ENCODE data around the gene GPN1.
"Not testable (repeated sequence)": the region's sequence is repeated elsewhere in the genome, so short reads cannot be mapped to it uniquely, and the experiment has no call there.

Gene GPN1

DNA sequence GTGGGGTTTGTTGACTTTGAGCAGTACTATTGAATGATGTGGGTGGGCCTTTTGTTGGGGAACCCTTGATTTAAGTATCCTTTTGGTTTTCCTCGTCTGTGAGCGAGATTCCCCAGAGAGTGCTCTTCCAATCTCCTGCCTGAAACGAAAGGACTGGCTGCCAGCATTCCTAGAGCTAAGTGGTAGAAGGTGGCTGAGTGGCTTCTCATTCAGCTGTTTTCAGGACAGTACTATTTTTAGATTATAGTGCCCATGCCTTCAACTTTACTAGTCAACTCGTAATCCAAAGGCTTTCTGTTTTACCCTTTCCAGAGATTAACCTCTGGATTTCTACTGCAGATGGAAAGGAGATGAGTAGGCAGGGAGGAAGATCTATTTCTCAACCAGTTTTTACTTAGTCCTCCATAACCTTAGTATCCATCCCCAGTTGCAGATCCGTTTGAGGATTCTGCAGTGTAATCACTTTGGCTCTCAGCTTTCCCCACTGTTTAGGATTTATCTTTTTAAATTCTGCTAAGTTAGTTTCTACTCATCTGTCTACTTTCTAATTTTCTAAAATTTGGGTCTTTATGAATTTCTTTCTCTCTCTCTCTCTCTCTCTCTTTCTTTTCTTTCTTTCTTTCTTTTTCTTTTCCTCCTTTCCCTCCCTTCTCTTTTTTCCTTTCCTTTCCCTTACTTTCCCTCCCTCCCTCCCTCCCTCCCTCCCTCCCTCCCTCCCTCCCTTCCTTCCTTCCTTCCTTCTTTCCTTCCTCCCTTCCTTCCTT, 44.1 kb downstream of the GPN1 start:
- DNase-seq: no peak
- H3K36me3 Mint-ChIP-seq (ENCODE audit: low read depth): peaks cover 86% of the 10 kb centered on the region
- peaks cover 11% of the 10 kb centered on the region for H3K4me1 Mint-ChIP-seq (ENCODE audit: low read depth)
- H3K9me3 Mint-ChIP-seq: no peaks in the 10 kb centered on the region
- no peaks in the 10 kb centered on the region for H3K27me3 Mint-ChIP-seq
- H3K4me3 Mint-ChIP-seq: no peak overlapping the region
- H3K27ac Mint-ChIP-seq: no peak overlapping the region

DNA sequence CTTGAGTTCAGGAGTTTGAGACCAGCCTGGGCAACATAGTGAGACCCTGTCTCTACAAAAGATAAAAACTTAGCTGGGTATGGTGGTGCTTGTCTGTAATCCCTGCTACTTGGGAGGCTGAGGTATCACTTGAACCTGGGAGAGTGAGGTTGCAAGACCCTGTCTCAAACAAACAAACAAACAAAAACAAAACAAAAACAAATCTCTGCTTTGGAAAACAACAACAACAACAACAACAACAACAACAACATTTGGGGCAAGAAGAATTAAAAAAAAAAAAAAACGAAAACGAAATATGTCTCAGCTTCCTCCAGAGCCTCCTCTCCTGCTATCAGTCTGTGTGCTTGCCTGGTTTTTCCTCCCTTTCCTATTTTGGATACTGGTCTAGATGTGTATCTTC, 51.7 kb downstream of the GPN1 start:
- Mint-ChIP-seq H3K27ac (peak overlapping the region; percentile 95), H3K4me3 (no peak overlapping the region), H3K36me3 (ENCODE audit: low read depth) (peaks cover 84% of the 10 kb centered on the region), H3K9me3 (no peaks in the 10 kb centered on the region), H3K27me3 (no peaks in the 10 kb centered on the region), H3K4me1 (ENCODE audit: low read depth) (peaks cover 46% of the 10 kb centered on the region)
- DNase-seq: no peak

DNA sequence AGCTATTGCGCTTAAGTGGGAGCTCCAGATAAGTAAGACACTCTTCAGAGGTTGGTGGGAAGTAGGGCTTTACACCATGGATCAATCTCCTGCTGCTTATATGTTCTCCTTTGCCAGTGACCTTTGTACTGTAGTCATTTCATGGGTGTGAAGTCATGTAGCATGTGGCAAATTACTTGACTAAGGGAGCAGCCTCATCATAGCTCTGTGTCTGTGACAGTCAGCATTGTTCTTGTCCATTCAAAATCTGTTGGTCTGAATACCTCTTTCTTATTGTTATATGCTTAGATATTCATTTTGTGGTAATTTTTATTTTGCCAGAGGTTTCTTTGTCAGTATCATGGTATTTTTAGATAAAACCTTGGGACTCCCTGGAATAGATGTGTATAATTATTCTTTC, 53.0 kb downstream of the GPN1 start:
- no peak for DNase-seq
- H3K27ac Mint-ChIP-seq: peak overlapping the region; percentile 95

DNA sequence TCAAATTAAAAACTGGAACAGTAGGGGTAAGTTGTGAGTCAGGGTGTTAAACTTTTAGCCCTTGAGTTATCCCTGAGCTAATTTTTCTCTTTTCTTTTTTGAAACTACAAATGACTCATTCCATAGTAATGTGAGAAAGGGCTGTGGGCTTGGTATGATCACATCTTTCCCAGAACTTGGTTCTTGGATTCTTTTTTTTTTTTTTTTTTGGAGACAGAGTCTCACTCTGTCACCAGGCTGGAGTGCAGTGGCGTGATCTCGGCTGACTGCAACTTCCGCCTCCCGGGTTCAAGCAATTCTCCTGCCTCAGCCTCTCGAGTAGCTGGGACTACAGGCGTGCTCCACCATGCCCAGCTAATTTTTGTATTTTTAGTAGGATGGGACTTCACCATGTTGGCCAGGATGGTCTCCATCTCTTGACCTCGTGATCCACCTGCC, 53.5 kb downstream of the GPN1 start:
- Mint-ChIP-seq H3K36me3 (ENCODE audit: low read depth) (peaks cover 79% of the 10 kb centered on the region), H3K4me1 (ENCODE audit: low read depth) (peaks cover 47% of the 10 kb centered on the region), H3K27ac (peak overlapping the region; percentile 95), H3K4me3 (peak overlapping the region; percentile 42)
- not testable (repeated sequence) for H3K27me3 Mint-ChIP-seq, H3K9me3 Mint-ChIP-seq
- DNase-seq: peak; percentile 37

More for the DNA sequence above, 53.0 kb downstream of the GPN1 start:
- no peaks in the 10 kb centered on the region for H3K9me3 Mint-ChIP-seq
- peaks cover 79% of the 10 kb centered on the region for H3K36me3 Mint-ChIP-seq (ENCODE audit: low read depth)
- no peaks in the 10 kb centered on the region for H3K27me3 Mint-ChIP-seq
- H3K4me3 Mint-ChIP-seq: peak overlapping the region; percentile 41
- peaks cover 47% of the 10 kb centered on the region for H3K4me1 Mint-ChIP-seq (ENCODE audit: low read depth)

DNA sequence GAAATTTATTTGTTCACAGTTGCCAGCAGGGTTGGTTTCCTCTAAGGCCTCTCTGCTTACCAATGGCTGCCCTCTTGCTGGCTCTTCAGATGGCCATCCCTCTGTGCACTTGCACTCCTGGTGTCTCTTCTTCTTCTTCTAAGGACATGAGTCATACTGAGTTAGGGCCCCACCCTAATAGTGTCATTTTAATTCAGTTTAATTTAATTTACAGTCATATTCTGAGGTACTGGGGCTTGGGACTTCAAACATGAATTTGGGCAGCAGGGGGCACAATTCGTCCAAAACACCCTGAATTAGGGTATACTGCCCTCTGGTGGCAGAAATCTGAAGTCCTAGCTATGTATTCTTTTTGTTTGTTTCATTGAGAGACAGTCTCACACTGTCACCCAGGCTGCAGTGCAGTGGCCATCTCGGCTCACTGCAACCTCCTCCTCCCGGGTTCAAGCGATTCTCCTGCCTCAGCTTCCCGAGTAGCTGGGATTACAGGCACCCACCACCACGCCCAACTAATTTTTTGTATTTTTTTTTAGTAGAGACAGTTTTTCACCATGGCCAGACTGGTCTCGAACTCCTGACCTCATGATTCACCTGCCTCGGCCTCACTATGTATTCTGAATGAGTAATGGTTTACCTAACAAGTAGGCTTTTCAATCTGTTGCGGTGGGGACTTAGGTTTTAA, 54.7 kb downstream of the GPN1 start:
- peaks cover 47% of the 10 kb centered on the region for H3K4me1 Mint-ChIP-seq (ENCODE audit: low read depth)
- no peaks in the 10 kb centered on the region for H3K27me3 Mint-ChIP-seq
- H3K27ac Mint-ChIP-seq: peak overlapping the region; percentile 95
- DNase-seq: peak; percentile 80
- H3K36me3 Mint-ChIP-seq (ENCODE audit: low read depth): peaks cover 83% of the 10 kb centered on the region
- no peaks in the 10 kb centered on the region for H3K9me3 Mint-ChIP-seq
- peak overlapping the region; percentile 15 for H3K4me3 Mint-ChIP-seq

DNA sequence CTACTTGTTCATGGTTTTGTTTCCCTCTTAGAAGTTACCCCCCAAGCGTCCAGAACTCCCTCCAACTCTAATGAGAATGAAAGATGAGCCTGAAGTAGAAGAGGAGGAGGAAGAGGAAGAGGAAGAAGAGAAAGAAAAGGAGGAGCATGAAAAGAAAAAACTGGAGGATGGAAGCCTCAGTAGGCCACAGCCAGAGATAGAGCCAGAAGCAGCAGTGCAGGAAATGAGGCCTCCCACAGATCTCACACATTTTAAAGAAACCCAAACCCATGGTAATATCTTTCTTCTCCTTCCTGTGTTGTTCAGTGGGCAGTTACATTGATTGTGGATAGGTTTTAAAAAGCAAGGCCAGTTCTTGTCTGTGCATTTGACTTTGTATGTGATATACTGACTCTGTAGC, 56.2 kb downstream of the GPN1 start:
- Mint-ChIP-seq H3K4me1 (ENCODE audit: low read depth) (peaks cover 47% of the 10 kb centered on the region), H3K27ac (peak overlapping the region; percentile 74), H3K36me3 (ENCODE audit: low read depth) (peaks cover 76% of the 10 kb centered on the region)
- DNase-seq, H3K27me3 Mint-ChIP-seq, H3K4me3 Mint-ChIP-seq, H3K9me3 Mint-ChIP-seq: not testable (repeated sequence)

DNA sequence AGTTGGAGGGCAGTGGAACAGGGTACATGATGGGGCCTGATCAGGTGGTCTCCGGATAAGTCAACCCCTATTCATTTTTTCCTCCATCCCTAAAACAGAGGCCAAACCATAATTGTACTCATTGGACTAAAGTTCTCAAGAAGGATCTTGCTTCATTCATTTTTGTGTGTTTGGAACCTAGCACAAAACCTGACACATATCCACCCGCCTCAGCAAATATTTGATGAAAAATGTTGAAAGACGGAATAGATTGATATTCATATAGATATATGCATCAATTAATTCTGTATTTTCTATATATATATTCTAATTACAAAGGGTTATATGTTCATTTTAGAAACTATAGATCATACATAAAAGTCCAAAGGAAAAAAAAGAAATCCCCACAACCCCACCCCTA, 56.7 kb downstream of the GPN1 start:
- Mint-ChIP-seq H3K36me3 (ENCODE audit: low read depth) (peaks cover 74% of the 10 kb centered on the region), H3K4me1 (ENCODE audit: low read depth) (peaks cover 46% of the 10 kb centered on the region), H3K9me3 (no peaks in the 10 kb centered on the region), H3K27ac (peak overlapping the region; percentile 74), H3K27me3 (no peaks in the 10 kb centered on the region), H3K4me3 (no peak overlapping the region)
- DNase-seq: no peak

DNA sequence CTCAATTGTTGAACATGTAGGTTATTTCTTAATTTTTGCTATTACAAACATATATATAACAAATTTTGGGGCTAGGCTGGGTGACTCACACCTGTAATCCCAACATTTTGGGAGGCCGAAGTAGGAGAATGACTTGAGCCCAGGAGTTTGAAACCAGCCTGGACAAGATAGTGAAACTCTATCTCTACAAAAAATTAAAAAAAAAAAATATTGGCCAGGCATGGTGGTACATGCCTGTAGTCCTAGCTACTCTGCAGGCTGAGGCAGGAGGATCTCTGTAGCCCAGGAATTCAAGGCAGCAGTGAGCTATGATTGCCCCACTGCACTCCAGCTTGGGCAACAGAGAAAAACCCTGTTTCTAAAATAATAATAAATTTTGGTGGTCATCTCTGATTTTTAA, 58.4 kb downstream of the GPN1 start:
- H3K9me3 Mint-ChIP-seq: no peaks in the 10 kb centered on the region
- H3K4me1 Mint-ChIP-seq (ENCODE audit: low read depth): peaks cover 30% of the 10 kb centered on the region
- H3K36me3 Mint-ChIP-seq (ENCODE audit: low read depth): peaks cover 75% of the 10 kb centered on the region
- no peak overlapping the region for H3K4me3 Mint-ChIP-seq
- no peaks in the 10 kb centered on the region for H3K27me3 Mint-ChIP-seq
- H3K27ac Mint-ChIP-seq: no peak overlapping the region
- DNase-seq: no peak

DNA sequence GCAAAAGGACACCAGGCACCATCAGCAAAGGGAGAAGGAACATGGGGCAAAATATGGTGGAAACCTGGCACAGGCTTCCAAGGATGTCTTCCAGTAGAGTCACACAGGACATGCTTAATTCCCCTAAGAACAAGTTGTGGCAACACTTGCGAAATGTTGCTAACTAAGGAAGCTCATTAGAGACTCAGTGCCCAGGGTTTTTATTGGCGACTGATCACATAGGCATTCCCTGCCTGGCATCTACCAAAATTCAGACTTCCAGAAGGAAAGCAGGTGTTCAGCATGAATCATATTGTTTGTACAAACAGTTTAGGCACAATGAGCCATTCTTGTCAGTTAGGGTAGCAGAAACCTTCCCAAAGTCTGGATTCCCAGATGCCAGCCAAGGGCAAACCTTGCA, 60.6 kb downstream of the GPN1 start:
- Mint-ChIP-seq H3K9me3 (no peaks in the 10 kb centered on the region), H3K4me1 (ENCODE audit: low read depth) (peaks cover 12% of the 10 kb centered on the region), H3K4me3 (no peak overlapping the region), H3K27me3 (no peaks in the 10 kb centered on the region), H3K27ac (no peak overlapping the region), H3K36me3 (ENCODE audit: low read depth) (peaks cover 72% of the 10 kb centered on the region)
- DNase-seq: no peak

DNA sequence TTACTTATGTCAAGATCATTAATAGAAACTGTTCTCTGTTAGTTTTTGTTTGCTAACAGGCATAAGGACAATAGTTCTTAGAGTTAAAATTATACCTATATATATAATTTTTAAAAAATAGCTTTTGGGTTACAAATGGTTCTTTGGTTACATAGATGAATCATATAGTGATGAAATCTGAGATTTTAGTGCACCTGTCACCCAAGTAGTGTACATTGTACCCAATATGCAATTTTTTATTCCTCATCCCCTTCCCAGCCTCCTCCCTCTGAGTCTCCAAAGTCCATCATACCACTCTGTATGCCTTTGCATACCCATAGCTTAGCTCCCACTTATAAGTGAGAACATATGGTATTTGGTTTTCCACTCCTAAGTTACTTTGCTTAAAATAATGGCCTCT, 61.2 kb downstream of the GPN1 start:
- Mint-ChIP-seq H3K27me3 (no peaks in the 10 kb centered on the region), H3K4me3 (no peak overlapping the region), H3K4me1 (ENCODE audit: low read depth) (peaks cover 6% of the 10 kb centered on the region), H3K27ac (no peak overlapping the region), H3K36me3 (ENCODE audit: low read depth) (peaks cover 69% of the 10 kb centered on the region), H3K9me3 (no peaks in the 10 kb centered on the region)
- DNase-seq: no peak

DNA sequence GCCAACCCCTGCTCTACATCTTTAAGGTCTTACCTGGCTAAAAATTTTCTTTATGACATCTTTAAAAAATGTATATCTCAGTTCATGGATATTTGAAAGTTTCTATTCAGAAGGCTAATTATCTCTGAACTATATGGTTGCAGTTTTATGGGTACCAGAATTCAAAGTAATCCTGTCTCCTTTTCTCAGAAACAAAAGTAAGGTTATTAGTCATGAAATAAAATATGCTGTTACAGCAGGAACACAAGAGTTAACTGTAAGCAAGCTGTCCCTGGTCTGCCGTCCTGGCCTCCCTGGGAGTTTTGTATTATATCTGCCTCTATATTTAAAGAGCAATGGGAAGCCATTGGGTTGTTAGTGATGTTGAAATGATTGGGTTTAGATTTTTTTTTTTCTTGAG, 68.8 kb downstream of the GPN1 start:
- Mint-ChIP-seq H3K36me3 (ENCODE audit: low read depth) (peaks cover 46% of the 10 kb centered on the region), H3K9me3 (no peaks in the 10 kb centered on the region), H3K4me1 (ENCODE audit: low read depth) (peaks cover 6% of the 10 kb centered on the region), H3K27ac (peak overlapping the region; percentile 18), H3K27me3 (no peaks in the 10 kb centered on the region), H3K4me3 (no peak overlapping the region)
- DNase-seq: no peak
